Progenitor cell of endocrine pancreas (in vitro differentiated cells): ENCODE results near the gene ZNF700. TPM values are rescaled to one million over a fixed set of nuclear protein-coding genes. Genes with fewer than 3 reads are reported as not detected.
A peak's percentile ranks its signal among the peaks of the same experiment; 100 is the strongest.
"Not testable (repeated sequence)": the region's sequence is repeated elsewhere in the genome, so short reads cannot be mapped to it uniquely, and the experiment has no call there.

Experiments used
- DNase-seq: peaks from one replicate; pipeline ENCODE4 v3.0.0; 2021; ENCODE audit warnings: low spot score; ENCODE audit not compliant: unreplicated experiment
- H3K27ac Mint-ChIP-seq: 2 replicates; pipeline ENCODE4 v1.8.0; 2021; ENCODE audit warnings: mild to moderate bottlenecking, moderate library complexity, mixed read lengths
- H3K27me3 Mint-ChIP-seq: 2 replicates; pipeline ENCODE4 v1.8.0; 2021; ENCODE audit warnings: mixed read lengths
- H3K36me3 Mint-ChIP-seq: 2 replicates; pipeline ENCODE4 v1.8.0; 2022; ENCODE audit warnings: mixed read lengths; ENCODE audit not compliant: insufficient read depth
- H3K4me1 Mint-ChIP-seq: 2 replicates; pipeline ENCODE4 v1.8.0; 2021; ENCODE audit warnings: low read depth, mixed read lengths
- H3K4me3 Mint-ChIP-seq: 2 replicates; pipeline ENCODE4 v1.8.0; 2021; ENCODE audit warnings: low read depth, mild to moderate bottlenecking, moderate library complexity, mixed read lengths
- H3K9me3 Mint-ChIP-seq: 2 replicates; pipeline ENCODE4 v1.8.0; 2021; ENCODE audit warnings: low read depth, mixed read lengths
- long read RNA-seq: library from polyadenylated mRNA; unstranded; transcript quantifications from one replicate; pipeline ENCODE4 v2.0.0, GENCODE V29; 2020
- total RNA-seq: library from RNA; stranded (reverse); gene quantifications from 2 replicates; pipeline ENCODE4 v1.2.1, GENCODE V29; 2021
- TF ChIP-seq, protein P1 (sequence below): fragments of 200-600 bp; sonication (generic); IDR thresholded peaks from one replicate; pipeline ENCODE4 v1.5.0; 2021; ENCODE audit warnings: antibody characterized with exemption, mild to moderate bottlenecking; ENCODE audit not compliant: unreplicated experiment

ZNF700 gene
- 13.4 and 14.1 TPM in 2 replicates for total RNA-seq
- long read RNA-seq, transcript ZNF700-203 (4 exons, 2,901 nt): minor isoform, 5 of 58 reads
- long read RNA-seq, transcript ZNF700-201 (4 exons, 2,882 nt): major isoform, 46 of 58 reads
- long read RNA-seq, partial matches to known transcripts: 1 of 58 reads
- long read RNA-seq, other reads (novel, unspliced or antisense): 5 of 58 reads

DNA sequence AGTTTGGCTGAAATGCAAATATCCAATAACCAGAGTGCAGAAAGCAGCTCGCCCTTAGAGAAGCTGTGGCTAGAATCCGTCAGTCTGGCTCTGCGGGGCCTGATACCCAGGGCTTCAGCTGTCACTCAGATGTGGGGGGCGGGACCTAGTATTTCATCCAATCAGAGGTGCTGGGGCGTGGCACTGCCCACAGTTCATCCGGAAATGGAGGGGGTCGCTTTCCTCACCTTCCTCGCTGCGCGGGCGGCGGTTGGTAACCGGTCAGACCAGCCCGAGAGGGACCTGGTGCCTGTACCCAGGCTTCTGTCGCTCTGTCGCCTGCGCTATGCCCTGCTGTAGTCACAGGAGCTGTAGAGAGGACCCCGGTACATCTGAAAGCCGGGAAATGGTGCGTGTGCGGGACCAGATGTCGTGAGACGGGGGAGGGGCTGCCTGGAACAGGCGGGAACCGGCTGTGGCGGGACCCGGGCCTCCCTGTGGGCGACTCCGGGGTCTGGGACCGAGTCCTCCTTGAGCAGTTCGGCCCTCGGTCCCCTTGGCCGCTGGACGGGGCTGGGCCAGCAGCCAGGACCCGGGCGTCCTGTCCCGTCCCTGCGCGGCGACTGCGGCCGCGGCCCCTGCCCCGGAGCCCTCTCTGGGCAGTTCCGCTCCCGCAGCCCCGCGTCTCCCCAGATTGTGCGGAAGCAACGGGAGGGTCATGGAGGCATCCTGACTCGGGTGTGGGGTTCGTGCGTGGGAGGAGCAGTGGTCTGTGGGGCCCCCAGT, at the start of gene ZNF700:
TSS of gene ZNF700 (plus strand) at position 222 of the 765 bp plus-strand sequence. CDS start at position 326, 104 bp downstream.
- Mint-ChIP-seq H3K27ac (peak within 1 kb of the TSS; percentile 100), H3K9me3 (peaks cover 14% of the 10 kb centered on the region), H3K4me1 (peaks cover 32% of the 10 kb centered on the region), H3K27me3 (no peaks in the 10 kb centered on the region), H3K36me3 (peaks cover 39% of the 10 kb centered on the region), H3K4me3 (peak within 1 kb of the TSS; percentile 97)
- TF ChIP-seq, protein P1, sequence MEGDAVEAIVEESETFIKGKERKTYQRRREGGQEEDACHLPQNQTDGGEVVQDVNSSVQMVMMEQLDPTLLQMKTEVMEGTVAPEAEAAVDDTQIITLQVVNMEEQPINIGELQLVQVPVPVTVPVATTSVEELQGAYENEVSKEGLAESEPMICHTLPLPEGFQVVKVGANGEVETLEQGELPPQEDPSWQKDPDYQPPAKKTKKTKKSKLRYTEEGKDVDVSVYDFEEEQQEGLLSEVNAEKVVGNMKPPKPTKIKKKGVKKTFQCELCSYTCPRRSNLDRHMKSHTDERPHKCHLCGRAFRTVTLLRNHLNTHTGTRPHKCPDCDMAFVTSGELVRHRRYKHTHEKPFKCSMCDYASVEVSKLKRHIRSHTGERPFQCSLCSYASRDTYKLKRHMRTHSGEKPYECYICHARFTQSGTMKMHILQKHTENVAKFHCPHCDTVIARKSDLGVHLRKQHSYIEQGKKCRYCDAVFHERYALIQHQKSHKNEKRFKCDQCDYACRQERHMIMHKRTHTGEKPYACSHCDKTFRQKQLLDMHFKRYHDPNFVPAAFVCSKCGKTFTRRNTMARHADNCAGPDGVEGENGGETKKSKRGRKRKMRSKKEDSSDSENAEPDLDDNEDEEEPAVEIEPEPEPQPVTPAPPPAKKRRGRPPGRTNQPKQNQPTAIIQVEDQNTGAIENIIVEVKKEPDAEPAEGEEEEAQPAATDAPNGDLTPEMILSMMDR: no peak
- peak; percentile 93 for DNase-seq

DNA sequence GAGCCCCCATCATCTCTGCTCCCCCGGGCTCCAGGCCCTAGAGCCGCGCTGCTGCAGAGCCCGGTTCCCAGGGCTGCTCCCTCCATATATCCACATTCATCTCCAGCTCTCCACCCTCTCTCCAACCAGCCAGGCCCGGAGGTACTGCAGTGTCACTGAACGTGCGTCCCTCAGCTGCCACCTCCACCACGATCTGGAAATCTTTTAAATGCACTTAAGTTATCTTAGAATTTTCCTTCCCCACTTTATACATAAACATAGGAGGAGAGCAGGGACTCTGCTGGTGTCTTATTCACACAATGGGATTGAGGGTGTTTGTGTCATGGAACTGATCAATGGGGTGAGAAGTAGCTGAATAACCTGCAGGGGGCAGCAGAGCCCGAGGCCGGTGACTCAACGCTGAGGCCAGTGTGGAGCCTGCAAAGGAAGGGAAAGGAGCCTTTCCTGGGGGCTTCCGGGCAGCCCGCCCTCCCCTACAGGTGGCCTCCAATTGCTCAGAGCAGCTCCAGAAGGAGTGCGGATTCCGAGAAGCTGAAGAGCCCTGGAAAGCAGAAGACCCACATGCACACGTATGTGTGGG, 45.1 kb upstream of the ZNF700 start:
- TF ChIP-seq, protein P1: peak; percentile 39
- H3K4me3 Mint-ChIP-seq, H3K27me3 Mint-ChIP-seq, H3K4me1 Mint-ChIP-seq, H3K9me3 Mint-ChIP-seq, H3K27ac Mint-ChIP-seq, H3K36me3 Mint-ChIP-seq: not testable (repeated sequence)
- peak; percentile 14 for DNase-seq

DNA sequence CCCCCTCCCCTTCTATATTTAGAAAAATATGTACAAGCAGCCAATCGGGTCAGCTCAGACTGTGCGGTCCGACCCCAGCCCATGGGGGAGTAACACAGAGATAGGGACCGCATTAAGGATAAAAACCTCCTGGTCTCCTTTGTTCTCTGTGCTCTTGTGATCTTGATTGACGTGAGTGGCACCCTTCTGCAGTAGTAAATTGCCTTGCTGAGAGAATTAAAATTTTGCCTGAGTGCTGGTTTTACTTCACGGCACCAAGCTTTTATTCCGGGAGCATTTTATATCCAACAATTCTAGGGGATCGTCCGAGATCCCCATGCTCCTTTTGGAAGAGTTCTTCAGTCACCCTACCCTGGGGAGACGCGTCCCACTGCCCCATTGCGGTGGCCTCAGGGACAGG, 44.3 kb upstream of the ZNF700 start:
- Mint-ChIP-seq H3K4me1 (no peaks in the 10 kb centered on the region), H3K27me3 (no peaks in the 10 kb centered on the region), H3K9me3 (peaks cover 2% of the 10 kb centered on the region), H3K4me3 (no peak overlapping the region), H3K27ac (no peak overlapping the region), H3K36me3 (no peaks in the 10 kb centered on the region)
- TF ChIP-seq, protein P1: no peak
- DNase-seq: no peak

DNA sequence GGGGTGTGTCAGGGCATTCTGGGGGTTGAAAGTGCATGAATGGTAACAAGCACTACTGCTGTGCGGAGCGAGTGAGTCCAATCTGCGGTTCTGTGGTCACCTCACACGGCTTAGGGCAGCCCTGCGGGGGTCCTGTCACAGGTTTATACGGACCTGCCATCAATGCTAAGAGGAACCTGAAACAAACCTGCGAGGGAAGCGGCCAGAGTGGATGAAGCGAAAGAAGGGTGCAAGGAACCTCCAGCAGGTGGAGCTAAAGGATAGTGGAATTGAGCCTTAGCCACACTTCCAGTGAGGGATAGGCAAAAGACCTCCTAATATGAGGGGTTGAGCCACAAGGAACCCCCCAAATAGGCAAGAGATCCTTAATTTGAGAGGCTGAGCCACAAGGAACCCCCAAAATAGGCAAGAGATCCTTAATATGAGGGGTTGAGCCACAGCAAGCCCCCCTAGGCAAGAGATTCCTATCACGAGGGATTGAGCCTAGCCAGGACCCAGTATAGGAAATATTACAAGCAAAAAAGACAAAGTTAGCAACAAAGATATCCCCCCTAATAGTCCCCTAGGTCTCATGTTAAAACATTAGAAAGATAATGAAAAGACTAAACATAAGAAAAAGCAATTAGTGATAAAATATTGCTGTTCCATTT, 43.6 kb upstream of the ZNF700 start:
- TF ChIP-seq, protein P1: peak; percentile 79
- peak; percentile 57 for DNase-seq
- Mint-ChIP-seq H3K4me1 (no peaks in the 10 kb centered on the region), H3K4me3 (no peak overlapping the region), H3K9me3 (peaks cover 4% of the 10 kb centered on the region), H3K27ac (no peak overlapping the region), H3K27me3 (no peaks in the 10 kb centered on the region), H3K36me3 (peaks cover 1% of the 10 kb centered on the region)

DNA sequence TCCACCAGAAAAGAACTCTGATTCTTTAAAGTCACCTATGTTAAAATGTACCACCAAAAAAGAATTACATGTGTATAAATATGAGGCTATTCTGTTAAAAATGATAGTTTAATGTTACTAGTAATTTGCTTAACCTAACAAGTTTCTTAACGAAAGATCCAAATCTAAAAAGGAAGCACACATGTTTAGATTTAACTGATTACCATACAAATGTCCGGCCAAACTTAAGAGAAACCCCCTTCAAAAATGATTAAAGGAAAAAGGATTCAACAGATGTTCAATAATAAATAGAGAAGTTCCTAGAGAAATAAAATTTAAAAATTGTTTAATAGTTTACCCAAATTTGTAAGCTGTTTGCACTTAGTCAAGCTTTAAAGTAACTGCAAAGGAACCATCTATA, 42.3 kb upstream of the ZNF700 start:
- Mint-ChIP-seq H3K4me1 (peaks cover 3% of the 10 kb centered on the region), H3K9me3 (peaks cover 7% of the 10 kb centered on the region), H3K27me3 (no peaks in the 10 kb centered on the region), H3K36me3 (peaks cover 6% of the 10 kb centered on the region), H3K27ac (no peak overlapping the region), H3K4me3 (no peak overlapping the region)
- TF ChIP-seq, protein P1: no peak
- no peak for DNase-seq
